ENCODE data around the gene LRRC59.

LRRC59 gene

DNA sequence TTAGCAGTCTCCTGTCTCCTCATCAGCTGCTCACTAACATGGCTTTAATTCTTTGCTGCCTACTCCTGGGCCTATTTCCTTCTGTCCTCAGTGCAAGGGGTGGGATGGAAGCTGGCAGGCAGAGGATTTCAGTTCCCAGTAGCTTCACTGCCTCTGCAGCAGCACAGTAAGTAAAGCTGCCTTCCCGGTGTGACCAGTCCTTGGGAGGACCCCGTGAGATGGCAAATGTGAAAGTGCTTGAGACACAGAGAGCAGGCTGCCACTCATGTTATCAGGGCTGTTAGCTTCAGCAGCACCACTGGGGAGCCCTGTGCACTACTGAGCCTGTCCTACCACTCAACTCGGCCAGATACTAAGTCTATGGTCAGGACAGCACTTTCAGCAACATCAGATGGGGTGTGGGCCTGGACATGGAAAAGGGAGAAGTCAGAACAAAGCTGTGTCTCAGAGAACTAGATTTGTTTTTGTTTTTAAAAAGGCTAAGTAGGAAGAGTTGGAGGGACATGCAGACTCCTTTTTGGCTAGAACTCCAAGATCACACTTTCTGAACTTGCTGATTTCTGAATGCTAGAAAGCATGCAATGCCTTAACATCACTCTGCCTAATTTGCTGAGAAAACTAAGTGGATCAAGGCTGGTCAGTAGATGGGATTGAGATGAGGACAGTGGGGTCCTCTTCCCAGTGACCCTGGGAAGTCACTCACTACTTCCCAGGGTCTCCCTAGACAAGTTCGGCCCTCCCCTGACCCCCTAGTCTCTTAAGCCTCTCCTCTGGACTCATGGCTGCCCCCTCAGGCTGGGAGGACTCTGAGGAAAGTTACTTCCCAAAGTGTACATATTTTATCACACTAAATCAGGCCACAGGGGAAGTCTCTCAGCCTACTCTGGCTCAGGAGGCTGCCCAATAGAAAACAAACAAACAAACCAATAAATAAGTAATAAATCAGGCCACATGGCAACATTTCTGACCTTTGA, 29.8 kb upstream of the LRRC59 start:
- TF ChIP-seq RARB (CRISPR knock-in tag; IDR thresholded peaks at IDR 0.05): no peak
- TF ChIP-seq ZFP30 (CRISPR knock-in tag; IDR thresholded peaks at IDR 0.05): no peak
- TF ChIP-seq, protein P1, sequence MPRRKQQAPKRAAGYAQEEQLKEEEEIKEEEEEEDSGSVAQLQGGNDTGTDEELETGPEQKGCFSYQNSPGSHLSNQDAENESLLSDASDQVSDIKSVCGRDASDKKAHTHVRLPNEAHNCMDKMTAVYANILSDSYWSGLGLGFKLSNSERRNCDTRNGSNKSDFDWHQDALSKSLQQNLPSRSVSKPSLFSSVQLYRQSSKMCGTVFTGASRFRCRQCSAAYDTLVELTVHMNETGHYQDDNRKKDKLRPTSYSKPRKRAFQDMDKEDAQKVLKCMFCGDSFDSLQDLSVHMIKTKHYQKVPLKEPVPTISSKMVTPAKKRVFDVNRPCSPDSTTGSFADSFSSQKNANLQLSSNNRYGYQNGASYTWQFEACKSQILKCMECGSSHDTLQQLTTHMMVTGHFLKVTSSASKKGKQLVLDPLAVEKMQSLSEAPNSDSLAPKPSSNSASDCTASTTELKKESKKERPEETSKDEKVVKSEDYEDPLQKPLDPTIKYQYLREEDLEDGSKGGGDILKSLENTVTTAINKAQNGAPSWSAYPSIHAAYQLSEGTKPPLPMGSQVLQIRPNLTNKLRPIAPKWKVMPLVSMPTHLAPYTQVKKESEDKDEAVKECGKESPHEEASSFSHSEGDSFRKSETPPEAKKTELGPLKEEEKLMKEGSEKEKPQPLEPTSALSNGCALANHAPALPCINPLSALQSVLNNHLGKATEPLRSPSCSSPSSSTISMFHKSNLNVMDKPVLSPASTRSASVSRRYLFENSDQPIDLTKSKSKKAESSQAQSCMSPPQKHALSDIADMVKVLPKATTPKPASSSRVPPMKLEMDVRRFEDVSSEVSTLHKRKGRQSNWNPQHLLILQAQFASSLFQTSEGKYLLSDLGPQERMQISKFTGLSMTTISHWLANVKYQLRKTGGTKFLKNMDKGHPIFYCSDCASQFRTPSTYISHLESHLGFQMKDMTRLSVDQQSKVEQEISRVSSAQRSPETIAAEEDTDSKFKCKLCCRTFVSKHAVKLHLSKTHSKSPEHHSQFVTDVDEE (CRISPR knock-in tag; IDR thresholded peaks at IDR 0.05): no peak
- TF ChIP-seq CSDC2 (CRISPR knock-in tag; IDR thresholded peaks at IDR 0.05): no peak
- no peak for TF ChIP-seq BACH2 (CRISPR knock-in tag; IDR thresholded peaks at IDR 0.05; ENCODE audit: borderline replicate concordance)
- TF ChIP-seq SNAI2 (CRISPR knock-in tag; IDR thresholded peaks at IDR 0.05): no peak
- TF ChIP-seq ZFP3 (CRISPR knock-in tag; IDR thresholded peaks at IDR 0.05): no peak
- TF ChIP-seq ZNF70 (CRISPR knock-in tag; IDR thresholded peaks at IDR 0.05): no peak
- TF ChIP-seq GLIS3 (CRISPR knock-in tag; IDR thresholded peaks at IDR 0.05): no peak
- TF ChIP-seq ESRRG (CRISPR knock-in tag; IDR thresholded peaks at IDR 0.05): no peak
- TF ChIP-seq, protein P2, sequence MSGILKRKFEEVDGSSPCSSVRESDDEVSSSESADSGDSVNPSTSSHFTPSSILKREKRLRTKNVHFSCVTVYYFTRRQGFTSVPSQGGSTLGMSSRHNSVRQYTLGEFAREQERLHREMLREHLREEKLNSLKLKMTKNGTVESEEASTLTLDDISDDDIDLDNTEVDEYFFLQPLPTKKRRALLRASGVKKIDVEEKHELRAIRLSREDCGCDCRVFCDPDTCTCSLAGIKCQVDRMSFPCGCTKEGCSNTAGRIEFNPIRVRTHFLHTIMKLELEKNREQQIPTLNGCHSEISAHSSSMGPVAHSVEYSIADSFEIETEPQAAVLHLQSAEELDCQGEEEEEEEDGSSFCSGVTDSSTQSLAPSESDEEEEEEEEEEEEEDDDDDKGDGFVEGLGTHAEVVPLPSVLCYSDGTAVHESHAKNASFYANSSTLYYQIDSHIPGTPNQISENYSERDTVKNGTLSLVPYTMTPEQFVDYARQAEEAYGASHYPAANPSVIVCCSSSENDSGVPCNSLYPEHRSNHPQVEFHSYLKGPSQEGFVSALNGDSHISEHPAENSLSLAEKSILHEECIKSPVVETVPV (CRISPR knock-in tag; IDR thresholded peaks at IDR 0.05): no peak
- TF ChIP-seq, protein P3, sequence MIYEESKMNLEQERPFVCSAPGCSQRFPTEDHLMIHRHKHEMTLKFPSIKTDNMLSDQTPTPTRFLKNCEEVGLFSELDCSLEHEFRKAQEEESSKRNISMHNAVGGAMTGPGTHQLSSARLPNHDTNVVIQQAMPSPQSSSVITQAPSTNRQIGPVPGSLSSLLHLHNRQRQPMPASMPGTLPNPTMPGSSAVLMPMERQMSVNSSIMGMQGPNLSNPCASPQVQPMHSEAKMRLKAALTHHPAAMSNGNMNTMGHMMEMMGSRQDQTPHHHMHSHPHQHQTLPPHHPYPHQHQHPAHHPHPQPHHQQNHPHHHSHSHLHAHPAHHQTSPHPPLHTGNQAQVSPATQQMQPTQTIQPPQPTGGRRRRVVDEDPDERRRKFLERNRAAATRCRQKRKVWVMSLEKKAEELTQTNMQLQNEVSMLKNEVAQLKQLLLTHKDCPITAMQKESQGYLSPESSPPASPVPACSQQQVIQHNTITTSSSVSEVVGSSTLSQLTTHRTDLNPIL (CRISPR knock-in tag; IDR thresholded peaks at IDR 0.05; ENCODE audit: low read depth): no peak
- TF ChIP-seq ZNF565 (CRISPR knock-in tag; conservative IDR thresholded peaks at IDR 0.05; ENCODE audit: low read depth): no peak
- no peak for TF ChIP-seq ISL1 (CRISPR knock-in tag; IDR thresholded peaks at IDR 0.05)
- ATAC-seq: peak; percentile 69

DNA sequence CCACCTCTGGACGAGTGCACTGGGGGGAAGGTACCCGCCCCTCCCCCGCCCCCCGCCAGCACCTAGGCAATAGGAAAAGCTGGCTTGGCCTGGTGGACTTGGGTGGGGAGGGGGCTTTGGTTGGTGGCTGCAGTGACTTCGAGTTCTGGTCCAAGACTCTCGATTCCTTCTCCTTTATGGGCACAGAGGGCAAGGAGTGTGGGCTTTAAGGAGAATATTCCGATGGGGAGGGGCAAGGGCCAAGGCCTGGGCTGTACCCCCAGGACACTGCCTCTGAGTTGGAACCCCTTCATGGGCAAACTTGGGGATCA, 29.1 kb upstream of the LRRC59 start:
- ATAC-seq: no peak

More for the DNA sequence above, 29.1 kb upstream of the LRRC59 start:
- TF ChIP-seq SNAI2 (CRISPR knock-in tag; IDR thresholded peaks at IDR 0.05) (no peak), OSR1 (CRISPR knock-in tag; IDR thresholded peaks at IDR 0.05) (no peak), ZNF8 (CRISPR knock-in tag; IDR thresholded peaks at IDR 0.05) (no peak), ZFP3 (CRISPR knock-in tag; IDR thresholded peaks at IDR 0.05) (no peak), ARNTL (CRISPR knock-in tag; IDR thresholded peaks at IDR 0.05; ENCODE audit: borderline replicate concordance, low read depth) (no peak), TCF4 (CRISPR knock-in tag; IDR thresholded peaks at IDR 0.05; ENCODE audit: borderline replicate concordance) (no peak), PPARA (CRISPR knock-in tag; IDR thresholded peaks at IDR 0.05; ENCODE audit: borderline replicate concordance) (no peak), ZNF70 (CRISPR knock-in tag; IDR thresholded peaks at IDR 0.05) (no peak), ESRRG (CRISPR knock-in tag; IDR thresholded peaks at IDR 0.05) (no peak), ZFP30 (CRISPR knock-in tag; IDR thresholded peaks at IDR 0.05) (no peak), CSDC2 (CRISPR knock-in tag; IDR thresholded peaks at IDR 0.05) (no peak), ZC3H10 (CRISPR knock-in tag; IDR thresholded peaks at IDR 0.05) (no peak), GLIS3 (CRISPR knock-in tag; IDR thresholded peaks at IDR 0.05) (no peak), ZNF565 (CRISPR knock-in tag; conservative IDR thresholded peaks at IDR 0.05; ENCODE audit: low read depth) (no peak), RARB (CRISPR knock-in tag; IDR thresholded peaks at IDR 0.05) (no peak)
- TF ChIP-seq, protein P1 (CRISPR knock-in tag; IDR thresholded peaks at IDR 0.05): no peak
- TF ChIP-seq, protein P2 (CRISPR knock-in tag; IDR thresholded peaks at IDR 0.05): no peak
